Measurements from ENCODE around the gene PPM1L.
"Not testable (repeated sequence)": the region's sequence is repeated elsewhere in the genome, so short reads cannot be mapped to it uniquely, and the experiment has no call there.

Gene PPM1L

GRCh38 chr3:160931474-160931873, 175.4 kb downstream of the PPM1L start:
- no peak for DNase-seq (ENCODE audit: low read depth in 2 of 2)

- DNase-seq (ENCODE audit: low read depth in 2 of 2): no peak
These were observed 179.5 kb downstream of the PPM1L start for GRCh38 chr3:160935413-160936095.

- DNase-seq (ENCODE audit: low read depth in 2 of 2): peak; percentile 22 to 58
These were observed 186.0 kb downstream of the PPM1L start for GRCh38 chr3:160941885-160942494.

- DNase-seq (ENCODE audit: low read depth in 2 of 2): no peak
These were observed 188.0 kb downstream of the PPM1L start for GRCh38 chr3:160943996-160944395.

- no peak for DNase-seq (ENCODE audit: low read depth in 2 of 2)
These were observed 189.3 kb downstream of the PPM1L start for GRCh38 chr3:160945336-160945735.

- no peak for DNase-seq (ENCODE audit: low read depth in 2 of 2)
These were observed 192.2 kb downstream of the PPM1L start for GRCh38 chr3:160948273-160948672.

- DNase-seq (ENCODE audit: low read depth in 2 of 2): no peak
These were observed 193.4 kb downstream of the PPM1L start for GRCh38 chr3:160949460-160949859.

- DNase-seq (ENCODE audit: low read depth in 2 of 2): no peak
These were observed 194.5 kb downstream of the PPM1L start for GRCh38 chr3:160950542-160950941.

- DNase-seq (ENCODE audit: low read depth in 2 of 2): no peak
These were observed 194.9 kb downstream of the PPM1L start for GRCh38 chr3:160950954-160951353.

- DNase-seq (ENCODE audit: low read depth in 2 of 2): no peak
These were observed 195.8 kb downstream of the PPM1L start for GRCh38 chr3:160951642-160952487.

GRCh38 chr3:160953686-160954085, 197.7 kb downstream of the PPM1L start:
- DNase-seq (ENCODE audit: low read depth in 2 of 2): no peak

GRCh38 chr3:160956785-160957184, 200.8 kb downstream of the PPM1L start:
- DNase-seq (ENCODE audit: low read depth in 2 of 2): no peak

- DNase-seq (ENCODE audit: low read depth in 2 of 2): no peak
These were observed 204.5 kb downstream of the PPM1L start for GRCh38 chr3:160960568-160960967.

- DNase-seq (ENCODE audit: low read depth in 2 of 2): no peak
These were observed 207.9 kb downstream of the PPM1L start for GRCh38 chr3:160963949-160964348.

GRCh38 chr3:160968761-160969160, 212.7 kb downstream of the PPM1L start:
- no peak for DNase-seq (ENCODE audit: low read depth in 2 of 2)

- no peak for DNase-seq (ENCODE audit: low read depth in 2 of 2)
These were observed 217.2 kb downstream of the PPM1L start for GRCh38 chr3:160973067-160973809.

GRCh38 chr3:160977773-160978172, 221.7 kb downstream of the PPM1L start:
- no peak for DNase-seq (ENCODE audit: low read depth in 2 of 2)

GRCh38 chr3:160980740-160981139, 224.7 kb downstream of the PPM1L start:
- DNase-seq (ENCODE audit: low read depth in 2 of 2): no peak

- no peak for DNase-seq (ENCODE audit: low read depth in 2 of 2)
These were observed 225.3 kb downstream of the PPM1L start for GRCh38 chr3:160981217-160981938.

GRCh38 chr3:160982491-160982890, 226.5 kb downstream of the PPM1L start:
- DNase-seq (ENCODE audit: low read depth in 2 of 2): no peak

GRCh38 chr3:160983900-160984299, 227.9 kb downstream of the PPM1L start:
- DNase-seq (ENCODE audit: low read depth in 2 of 2): not testable (repeated sequence)

All from stimulated activated CD4-positive, alpha-beta T cell treated with anti-CD3 and anti-CD28 coated beads, Interleukin-15, amount 100 ng/mL, for 48 hours (primary cell).